PFSK-1 (cell line): ENCODE results near the gene CYLD.

Source experiments
- POLR2AphosphoS5 ChIP-seq: IDR thresholded peaks from 2 replicates; pipeline ENCODE4 v1.6.1; 2012; ENCODE audit warnings: low read depth, mild to moderate bottlenecking, control low read depth, low read length, moderate library complexity
- TAF1 ChIP-seq: IDR thresholded peaks from 2 replicates; pipeline ENCODE4 v1.6.1; 2012; ENCODE audit warnings: low read length, control low read depth, borderline replicate concordance; ENCODE audit not compliant: insufficient read depth
- TF ChIP-seq, protein P1 (sequence below), 2 experiments: IDR thresholded peaks; 2 replicates each; pipeline versions ENCODE4 v1.6.1 to v1.8.0; 2011 to 2012; ENCODE audit warnings: low read depth in 2 of 2, low read length in 2 of 2, control low read depth in 1 of 2, inconsistent platforms in 1 of 2, mild to moderate bottlenecking in 1 of 2, moderate library complexity in 1 of 2; ENCODE audit not compliant: insufficient read depth in 1 of 2

DNA sequence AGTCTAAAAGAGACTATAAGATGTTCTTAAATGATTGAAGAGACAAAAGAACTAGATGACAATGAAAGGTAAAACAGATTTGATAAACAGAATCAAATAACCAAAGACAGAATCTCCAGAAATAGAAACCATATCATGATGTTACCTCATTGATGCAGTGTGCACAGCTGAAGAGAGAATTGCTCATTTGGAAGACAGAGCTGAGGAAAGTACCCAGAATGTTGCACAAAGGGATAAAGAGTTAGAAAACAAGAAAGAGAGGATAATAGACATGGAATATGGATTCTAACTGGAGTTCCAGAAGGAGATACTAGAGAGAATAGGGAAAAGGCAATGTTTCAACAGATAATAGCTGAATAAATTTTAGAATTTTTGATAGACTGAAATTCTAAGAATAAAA, 47.9 kb downstream of the CYLD start:
- TF ChIP-seq, protein P1, sequence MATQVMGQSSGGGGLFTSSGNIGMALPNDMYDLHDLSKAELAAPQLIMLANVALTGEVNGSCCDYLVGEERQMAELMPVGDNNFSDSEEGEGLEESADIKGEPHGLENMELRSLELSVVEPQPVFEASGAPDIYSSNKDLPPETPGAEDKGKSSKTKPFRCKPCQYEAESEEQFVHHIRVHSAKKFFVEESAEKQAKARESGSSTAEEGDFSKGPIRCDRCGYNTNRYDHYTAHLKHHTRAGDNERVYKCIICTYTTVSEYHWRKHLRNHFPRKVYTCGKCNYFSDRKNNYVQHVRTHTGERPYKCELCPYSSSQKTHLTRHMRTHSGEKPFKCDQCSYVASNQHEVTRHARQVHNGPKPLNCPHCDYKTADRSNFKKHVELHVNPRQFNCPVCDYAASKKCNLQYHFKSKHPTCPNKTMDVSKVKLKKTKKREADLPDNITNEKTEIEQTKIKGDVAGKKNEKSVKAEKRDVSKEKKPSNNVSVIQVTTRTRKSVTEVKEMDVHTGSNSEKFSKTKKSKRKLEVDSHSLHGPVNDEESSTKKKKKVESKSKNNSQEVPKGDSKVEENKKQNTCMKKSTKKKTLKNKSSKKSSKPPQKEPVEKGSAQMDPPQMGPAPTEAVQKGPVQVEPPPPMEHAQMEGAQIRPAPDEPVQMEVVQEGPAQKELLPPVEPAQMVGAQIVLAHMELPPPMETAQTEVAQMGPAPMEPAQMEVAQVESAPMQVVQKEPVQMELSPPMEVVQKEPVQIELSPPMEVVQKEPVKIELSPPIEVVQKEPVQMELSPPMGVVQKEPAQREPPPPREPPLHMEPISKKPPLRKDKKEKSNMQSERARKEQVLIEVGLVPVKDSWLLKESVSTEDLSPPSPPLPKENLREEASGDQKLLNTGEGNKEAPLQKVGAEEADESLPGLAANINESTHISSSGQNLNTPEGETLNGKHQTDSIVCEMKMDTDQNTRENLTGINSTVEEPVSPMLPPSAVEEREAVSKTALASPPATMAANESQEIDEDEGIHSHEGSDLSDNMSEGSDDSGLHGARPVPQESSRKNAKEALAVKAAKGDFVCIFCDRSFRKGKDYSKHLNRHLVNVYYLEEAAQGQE (IDR thresholded peaks at IDR 0.05; ENCODE audit: insufficient read depth in 1 of 2, low read depth in 2 of 2, low read length in 2 of 2): no peak
- no peak for TF ChIP-seq POLR2AphosphoS5
- TF ChIP-seq TAF1: no peak
